GM18907 (cell line): ENCODE data around the gene ZNF608.
A peak's percentile ranks its signal among the peaks of the same experiment; 100 is the strongest.

Experiments used
- ATAC-seq: cut with Tn5 transposase; IDR thresholded peaks from one replicate; pipeline ENCODE4 v1.9.1; 2021; ENCODE audit warnings: mild to moderate bottlenecking, moderate library complexity; ENCODE audit not compliant: unreplicated experiment

The ZNF608 gene

GRCh38 chr5:124738681-124739633 is 7.5 kb downstream of the ZNF608 start:
- ATAC-seq = no peak

- no peak for ATAC-seq
Measured at GRCh38 chr5:124737651-124738050, 8.8 kb downstream of the ZNF608 start.

DNA sequence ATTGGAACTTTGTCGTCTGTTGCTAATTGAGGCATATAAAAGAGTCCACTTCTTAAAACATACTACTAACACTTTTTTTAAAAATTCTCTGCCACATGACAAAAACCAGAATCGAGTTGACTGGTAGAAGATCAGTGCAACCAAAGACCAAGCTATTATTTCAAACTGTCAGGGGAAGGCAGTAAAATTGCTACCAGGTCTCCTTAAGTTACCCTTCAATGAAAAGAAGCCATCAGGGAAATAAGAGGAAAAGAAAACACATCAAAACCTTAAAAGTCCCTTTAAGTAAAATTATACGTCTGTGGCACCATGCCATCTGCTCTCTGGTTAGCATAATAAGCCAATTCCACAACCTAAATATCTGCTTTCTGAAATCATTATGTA is 9.6 kb downstream of the ZNF608 start:
- ATAC-seq = no peak

- no peak for ATAC-seq
Measured at GRCh38 chr5:124736082-124736804, 10.2 kb downstream of the ZNF608 start.

GRCh38 chr5:124735169-124735858 is 11.1 kb downstream of the ZNF608 start:
- no peak for ATAC-seq

- no peak for ATAC-seq
Measured at GRCh38 chr5:124734574-124735168, 11.8 kb downstream of the ZNF608 start.

DNA sequence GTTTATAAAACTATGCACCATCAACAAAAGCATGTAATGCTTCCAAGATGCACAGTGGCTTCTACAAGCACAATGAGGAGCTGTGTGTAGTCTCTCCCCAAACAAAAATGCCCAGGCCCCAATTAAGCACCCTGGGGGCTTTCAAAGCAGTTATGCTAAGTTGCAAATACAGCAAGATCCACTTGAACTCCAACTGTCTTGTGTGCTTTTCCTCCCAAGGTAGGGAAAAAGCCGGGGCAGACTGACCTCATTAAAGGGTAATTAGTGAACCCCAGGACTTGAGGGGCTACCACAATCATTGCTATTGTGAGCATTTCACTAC is 13.1 kb downstream of the ZNF608 start:
- no peak for ATAC-seq

- ATAC-seq = no peak
Measured at GRCh38 chr5:124732428-124733328, 13.8 kb downstream of the ZNF608 start.

GRCh38 chr5:124730381-124730780 is 16.1 kb downstream of the ZNF608 start:
- no peak for ATAC-seq

DNA sequence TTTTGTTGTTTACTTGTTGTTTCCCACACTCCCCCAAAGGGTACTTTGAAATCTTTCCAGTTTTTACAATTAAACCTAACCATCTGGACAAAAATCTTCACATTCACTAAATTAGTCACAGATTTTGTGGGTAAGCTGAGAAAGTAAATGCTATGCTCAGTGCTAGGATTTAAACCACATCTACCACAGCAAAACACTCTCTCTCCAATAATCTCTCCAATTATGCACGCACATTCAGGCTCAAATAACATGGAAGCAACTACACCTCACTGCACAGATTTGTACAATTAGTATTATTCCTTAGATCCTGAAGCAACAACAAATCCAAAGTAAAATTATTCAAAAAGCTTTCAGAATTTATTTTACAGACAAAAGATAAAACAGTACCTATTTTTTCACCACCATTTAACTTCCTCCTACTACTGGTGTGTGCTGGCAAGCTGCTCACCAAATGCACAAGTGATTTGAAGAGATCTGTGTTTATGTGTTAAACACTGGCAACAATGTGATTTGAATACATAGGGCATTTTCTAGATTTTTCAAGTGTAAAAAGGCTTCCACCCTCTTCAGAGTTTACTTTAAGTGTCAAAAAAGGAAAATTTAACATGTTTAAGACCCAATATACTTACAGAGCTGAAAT is 16.6 kb downstream of the ZNF608 start:
- peak; percentile 51 for ATAC-seq

- ATAC-seq = no peak
Measured at GRCh38 chr5:124728968-124729332, 17.5 kb downstream of the ZNF608 start.

DNA sequence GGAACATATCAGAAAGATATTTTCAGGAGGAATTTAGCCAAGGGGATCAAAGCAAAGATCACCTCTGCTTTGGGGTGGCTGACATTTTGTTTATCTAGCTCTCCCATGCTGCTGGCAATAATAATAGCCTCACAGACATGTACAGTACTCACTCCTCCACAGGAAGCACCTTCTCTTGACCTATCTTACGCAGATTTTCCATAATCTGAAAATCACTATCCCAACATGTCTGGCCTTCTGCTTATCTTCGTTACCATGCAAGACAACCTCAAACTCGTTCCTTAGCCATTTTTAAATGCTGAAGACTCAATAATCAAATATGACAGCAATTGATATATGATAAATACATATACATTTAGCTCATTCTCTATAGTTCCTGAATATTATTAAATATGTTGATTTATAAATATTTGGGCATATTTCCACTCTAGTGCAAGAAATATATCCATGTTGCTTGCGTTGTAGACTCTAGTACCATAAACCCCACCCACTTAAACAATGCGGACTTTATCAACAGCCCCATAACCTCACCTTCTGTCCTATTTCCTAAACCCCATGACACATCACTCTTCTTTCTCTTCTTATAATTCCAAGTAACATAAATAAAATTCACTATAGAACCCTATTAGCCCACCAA is 18.0 kb downstream of the ZNF608 start:
- ATAC-seq = no peak

DNA sequence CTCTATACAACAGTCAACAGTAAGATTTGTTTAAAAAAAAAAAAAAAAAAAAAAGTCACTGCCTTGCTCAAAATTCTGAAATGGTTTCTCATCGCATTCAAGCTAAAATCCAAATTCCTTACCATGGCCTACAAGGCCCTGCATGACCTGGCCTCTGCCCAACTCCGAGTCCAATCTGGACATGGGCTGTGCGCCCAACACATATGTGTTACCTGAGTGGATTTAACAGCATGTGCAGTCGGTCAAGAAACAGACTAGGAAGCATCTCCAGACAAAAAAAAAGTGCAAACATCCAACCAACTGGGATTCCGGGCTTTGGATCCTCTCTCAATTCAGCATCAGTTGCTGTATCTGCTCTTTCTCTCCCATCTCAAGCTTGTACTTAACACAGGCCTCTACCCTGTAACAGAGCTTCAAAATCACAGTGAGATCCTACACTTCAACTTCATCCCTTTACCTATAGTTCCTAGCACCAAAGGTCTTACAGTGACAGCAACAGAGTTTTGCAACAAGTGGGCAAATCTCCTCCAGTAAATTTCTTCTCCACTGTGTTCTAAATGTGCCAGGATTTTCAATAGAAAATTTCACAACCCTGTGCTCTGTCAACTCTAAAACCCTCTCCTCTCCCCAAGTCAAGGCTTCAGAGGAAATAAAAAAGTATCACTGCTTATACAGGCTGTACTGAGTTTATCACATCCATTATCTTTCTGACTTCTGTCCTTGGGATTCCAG is 19.6 kb downstream of the ZNF608 start:
- ATAC-seq = no peak

DNA sequence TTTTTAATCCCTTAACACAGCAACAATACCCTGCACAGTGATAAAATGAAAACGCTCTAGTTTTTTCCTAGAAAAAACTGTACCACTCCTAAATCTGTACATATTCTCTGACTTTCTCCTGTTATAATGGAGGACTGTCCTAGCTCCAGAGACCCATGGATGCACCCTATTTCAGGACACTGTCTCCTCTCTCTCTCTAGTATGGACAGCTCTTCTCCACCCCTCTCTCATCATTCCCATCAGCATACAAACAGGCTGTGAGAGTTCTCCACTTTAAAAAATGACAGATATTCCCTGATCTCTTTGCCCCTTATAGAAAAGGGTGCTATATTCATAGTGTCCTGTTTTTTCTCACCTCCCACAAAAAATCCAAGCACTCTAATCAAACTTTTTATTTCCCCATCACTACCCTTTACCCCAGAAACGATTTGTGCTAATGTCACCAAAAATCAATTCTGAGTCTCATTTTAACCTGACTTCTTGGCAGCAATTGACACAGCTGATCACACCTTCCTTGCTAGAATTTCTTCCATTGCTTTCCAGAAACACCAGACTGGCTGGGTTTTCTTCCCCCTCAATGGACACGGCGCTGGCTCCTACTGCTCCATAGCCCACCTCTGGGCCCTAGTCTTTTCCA is 20.7 kb downstream of the ZNF608 start:
- no peak for ATAC-seq

DNA sequence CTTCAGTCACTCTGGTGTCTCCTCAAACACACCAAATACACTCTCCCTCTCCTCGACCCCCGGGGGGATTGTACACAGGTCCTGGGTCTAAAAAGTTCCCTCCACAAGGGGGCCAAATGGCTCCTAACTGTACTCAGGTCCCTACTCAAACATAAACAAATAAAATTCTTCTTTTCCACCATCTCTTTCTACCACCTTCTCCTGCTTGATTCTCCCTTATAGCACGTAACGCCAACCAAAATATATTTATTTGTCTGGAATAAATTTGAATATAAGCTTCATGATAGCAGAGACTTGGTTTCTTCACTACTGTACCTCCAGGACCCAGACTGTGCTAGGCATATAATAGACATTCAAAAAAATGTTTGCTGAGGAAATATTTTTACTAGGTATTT is 21.4 kb downstream of the ZNF608 start:
- peak; percentile 60 for ATAC-seq

DNA sequence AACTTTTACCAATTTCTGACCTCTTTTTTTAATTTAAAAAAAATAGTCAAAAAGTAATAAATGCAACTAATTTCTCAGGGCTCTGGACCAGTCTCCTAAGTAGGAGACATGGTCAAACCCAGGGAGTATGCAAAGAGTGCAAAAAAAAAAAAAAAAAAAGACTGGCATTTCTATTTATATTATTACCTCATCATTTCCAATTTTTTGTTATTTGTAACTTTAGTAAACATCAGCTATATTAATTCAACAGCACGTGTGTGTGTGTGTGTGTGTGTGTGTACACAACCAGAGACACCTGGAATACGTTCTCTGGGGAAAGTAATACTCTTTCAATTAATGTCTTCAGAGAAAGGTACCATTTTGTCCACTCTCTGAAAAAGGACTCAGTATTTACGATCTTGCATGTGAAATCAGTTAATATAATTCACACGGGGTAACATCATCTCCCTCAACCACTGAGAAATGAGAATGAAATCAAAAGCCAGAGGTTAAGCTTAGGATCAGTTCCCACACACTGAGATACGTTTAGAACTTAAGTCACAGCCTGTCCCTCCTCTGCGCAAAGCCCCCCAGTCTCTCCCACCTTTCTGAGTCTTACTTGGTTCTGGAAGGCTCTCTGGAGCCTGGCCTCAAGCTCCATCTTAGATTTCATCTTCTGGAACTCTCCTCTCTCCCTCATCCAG is 21.9 kb downstream of the ZNF608 start:
- peak; percentile 53 for ATAC-seq

- ATAC-seq = no peak
Measured at GRCh38 chr5:124721229-124721735, 25.2 kb downstream of the ZNF608 start.
